HepG2 (cell line): Measurements from ENCODE around the gene SLC44A4. TPM values are rescaled to one million over a fixed set of nuclear protein-coding genes. Genes with fewer than 3 reads are reported as not detected.

Source experiments
- ATAC-seq: fragments of 200-7000 bp; cut with Tn5 transposase; 3 replicates; pipeline ENCODE4 v1.9.1; 2020; ENCODE audit warnings: mild to moderate bottlenecking, moderate library complexity
- BruUV-seq: library from RNA; stranded (reverse); fragments of 400-500 nt; replicated peaks from 2 replicates; lab custom pipeline; 2021; lab: Mats Ljungman, UMichigan
- CTCF ChIA-PET: fragments of 300-600 bp; formaldehyde crosslinking; extraction: SDS; loops from one replicate; lab custom pipeline; 2021; ENCODE audit warnings: low total read pairs, inconsistent platforms, low intra/inter-chr PET ratio; lab: Yijun Ruan, JAX
- POLR2A ChIA-PET: fragments of 350-600 bp; sonication (Branson Sonifier 250); formaldehyde crosslinking; loops from one replicate; lab custom pipeline; 2020; ENCODE audit warnings: antibody characterized with exemption, inconsistent platforms; lab: Yijun Ruan, JAX
- DNase-seq: peaks from one replicate; pipeline ENCODE4 v3.0.0-alpha.2; 2015; ENCODE audit warnings: low spot score
- FAIRE-seq: peaks from 3 replicates; lab custom pipeline; 2011; peaks lifted over from hg19 to GRCh38; lab: Jason Lieb, UNC
- H2AFZ ChIP-seq: one replicate; pipeline ENCODE4 v1.6.1; 2011; ENCODE audit warnings: low read length, inconsistent platforms
- H3K27ac ChIP-seq: fragments of 300-600 bp; 3 replicates; pipeline ENCODE4 v1.8.0; 2011; ENCODE audit warnings: mixed run types, mild to moderate bottlenecking, mixed read lengths, low read length, inconsistent platforms; ENCODE audit not compliant: insufficient read depth; ENCODE audit errors: extremely low read length
- H3K27me3 ChIP-seq, 2 experiments: fragments of 200-600 bp in 1 of 2; 2 replicates in 1 of 2; 3 replicates in 1 of 2; pipeline versions ENCODE4 v1.6.0 to v1.8.0; 2011; ENCODE audit warnings: low read length in 2 of 2, mild to moderate bottlenecking in 2 of 2, moderate library complexity in 2 of 2, inconsistent platforms in 1 of 2; ENCODE audit not compliant: insufficient read depth in 2 of 2, control insufficient read depth in 1 of 2
- H3K36me3 ChIP-seq, 2 experiments: fragments of 200-600 bp in 1 of 2; replicated peaks in 1 of 2; 2 replicates in 1 of 2; 3 replicates in 1 of 2; pipeline versions ENCODE4 v1.5.1 to v1.8.0; 2011; ENCODE audit warnings: low read length in 2 of 2, inconsistent platforms in 1 of 2; ENCODE audit not compliant: insufficient read depth in 2 of 2, control insufficient read depth in 1 of 2
- H3K4me1 ChIP-seq: 2 replicates; pipeline ENCODE4 v1.5.1; 2012; ENCODE audit warnings: low read length, inconsistent platforms; ENCODE audit not compliant: insufficient read depth
- H3K4me2 ChIP-seq: 2 replicates; pipeline ENCODE4 v1.6.0; 2011; ENCODE audit warnings: low read depth, low read length, inconsistent platforms
- H3K4me3 ChIP-seq, 3 experiments: fragments of 200-600 bp in 1 of 3; sonication (generic), shearing (Covaris generic) in 1 of 3; replicated peaks in 1 of 3; 2 replicates each; pipeline ENCODE4 v1.5.1; 2011 to 2016; ENCODE audit warnings: low read length in 3 of 3, inconsistent platforms in 2 of 3, low read depth in 2 of 3, mild to moderate bottlenecking in 2 of 3, control low read depth in 1 of 3, mixed read lengths in 1 of 3; ENCODE audit not compliant: insufficient read depth in 1 of 3
- H3K79me2 ChIP-seq: one replicate; pipeline ENCODE4 v1.6.1; 2011; ENCODE audit warnings: low read length, inconsistent platforms; ENCODE audit not compliant: insufficient read depth
- H3K9ac ChIP-seq: 2 replicates; pipeline ENCODE4 v1.6.0; 2011; ENCODE audit warnings: mild to moderate bottlenecking, low read depth, low read length, inconsistent platforms; ENCODE audit not compliant: insufficient read depth
- H3K9me3 ChIP-seq: 2 replicates; pipeline ENCODE4 v1.5.1; 2012; ENCODE audit warnings: mild to moderate bottlenecking, low read length
- H4K20me1 ChIP-seq: 2 replicates; pipeline ENCODE4 v1.6.0; 2011; ENCODE audit warnings: inconsistent platforms, mild to moderate bottlenecking, low read length, moderate library complexity; ENCODE audit not compliant: insufficient read depth
- ARHGAP35 ChIP-seq: sonication (generic); formaldehyde crosslinking; IDR thresholded peaks from 2 replicates; pipeline ENCODE4 v1.9.0; 2022; ENCODE audit warnings: mild to moderate bottlenecking, inconsistent platforms, moderate library complexity, missing genetic modification reagents, borderline replicate concordance
- RBFOX2 ChIP-seq: fragments of 200-400 bp; formaldehyde crosslinking; IDR thresholded peaks from 2 replicates; pipeline ENCODE4 v1.6.1; 2017; ENCODE audit warnings: low read depth, mild to moderate bottlenecking, low read length
- REST ChIP-seq, 2 experiments: IDR thresholded peaks; 2 replicates each; pipeline ENCODE4 v1.6.1; 2011 to 2012; ENCODE audit warnings: low read length in 2 of 2, borderline replicate concordance in 1 of 2, low read depth in 1 of 2, mild to moderate bottlenecking in 1 of 2, moderate library complexity in 1 of 2
- ZNF180 ChIP-seq: sonication (generic); formaldehyde crosslinking; IDR thresholded peaks from 2 replicates; pipeline ENCODE4 v1.4.0; 2020; ENCODE audit warnings: low read depth, missing genetic modification reagents, borderline replicate concordance
- ZNF484 ChIP-seq: sonication (generic); formaldehyde crosslinking; IDR thresholded peaks from 2 replicates; pipeline ENCODE4 v1.5.1; 2020; ENCODE audit warnings: mild to moderate bottlenecking, low read depth, missing genetic modification reagents, borderline replicate concordance
- WGBS: methylation state at CpG from one replicate; pipeline ENCODE4 v1.1.6; 2017; ENCODE audit warnings: low lambda C conversion rate; 5-methylcytosine and 5-hydroxymethylcytosine counted together
- in situ Hi-C: cut with HindIII; loops from 2 replicates; pipeline ENCODE4 v1.10.0; 2017; ENCODE audit warnings: low pct_unique_long_range_greater_than_20kb; ENCODE audit not compliant: extremely low pct_ligation_motif_present
- intact Hi-C: fragments of 100-400 bp; cut with micrococcal nuclease; formaldehyde crosslinking; loops from one replicate; pipeline ENCODE4 v1.10.0; 2022; ENCODE audit not compliant: unreplicated experiment
- polyA plus RNA-seq, 8 experiments: library from polyadenylated mRNA; depleted of rRNA in 3 of 8; stranded (reverse) in 7 of 8; unstranded in 1 of 8; fragments of >200 nt; fragmentation: Illumina TruSeq in 4 of 8; extraction: Trizol in 4 of 8; gene quantifications; 2 replicates each; pipeline versions ENCODE4 v1.2.1 to v1.2.3, GENCODE V29; 2011 to 2016; ENCODE audit warnings: low read depth in 4 of 8, missing spikeins in 1 of 8, mixed read lengths in 1 of 8; ENCODE audit not compliant: insufficient read depth in 1 of 8
- total RNA-seq, 5 experiments: library from RNA; depleted of rRNA; stranded (reverse); fragments of >200 nt; fragmentation: Illumina TruSeq; extraction: Trizol; gene quantifications; 2 replicates each; pipeline ENCODE4 v1.2.3, GENCODE V29; 2016; ENCODE audit warnings: low read depth in 1 of 5

Gene SLC44A4
- total and polyA plus RNA-seq, 2 of the 13 experiments (the other 11 are each of a cell fraction or from before 2014, with no cell fraction given): 3.5 to 5.9 TPM

GRCh38 chr6:31892821-31893220 lies 14.0 kb upstream of the SLC44A4 start:
- no peak overlapping the region for H3K27ac ChIP-seq
- WGBS: 98% methylated on average over 6 of the region's 6 CpGs

GRCh38 chr6:31889331-31889972 lies 10.7 kb upstream of the SLC44A4 start:
- ATAC-seq (no peak), FAIRE-seq (no peak), DNase-seq (no peak)
- no peaks in the 10 kb centered on the region for H4K20me1 ChIP-seq
- ChIA-PET CTCF (interaction anchor here (1.1 to 1.7 kb wide), 3 partner anchors 48 to 116 kb away, joined by 3 to 6 read pairs (median 3); no protein-coding TSS in a partner anchor), POLR2A (interaction anchor here (1.3 to 2.1 kb wide), 3 partner anchors 27 to 62 kb away, joined by 4 to 5 read pairs (median 4); partner anchors contain the start of genes HSPA1B and NEU1)
- H3K36me3 ChIP-seq: peaks cover 54 to 86% of the 10 kb centered on the region in 2 experiments
- no peak overlapping the region for H3K9ac ChIP-seq
- no peak overlapping the region for H3K27ac ChIP-seq
- no peaks in the 10 kb centered on the region for H3K9me3 ChIP-seq
- in situ Hi-C loops: no loop called here
- 98% methylated on average over 3 of the region's 3 CpGs for WGBS
- no peaks in the 10 kb centered on the region for H3K27me3 ChIP-seq
- H3K4me1 ChIP-seq: no peaks in the 10 kb centered on the region
- BruUV-seq: no TSS peak
- no peak overlapping the region for H3K4me3 ChIP-seq
- intact Hi-C loops: no loop called here
- 0 out of 2 replicates have a peak, but pooled peaks have one; percentile 9 for TF ChIP-seq RBFOX2
- TF ChIP-seq REST (IDR thresholded peaks at IDR 0.05; ENCODE audit: borderline replicate concordance in 1 of 2, low read depth in 1 of 2, low read length in 2 of 2): no peak
- no peaks in the 10 kb centered on the region for H3K79me2 ChIP-seq
- no peak overlapping the region for H3K4me2 ChIP-seq
- H2AFZ ChIP-seq: no peak overlapping the region

More at GRCh38 chr6:31892821-31893220, 14.0 kb upstream of the SLC44A4 start:
- ChIA-PET POLR2A (no interaction called here), CTCF (no interaction called here)
- intact Hi-C loops: no loop called here
- Histone ChIP-seq H4K20me1 (no peaks in the 10 kb centered on the region), H3K4me3 (no peak overlapping the region), H3K79me2 (peaks cover 12% of the 10 kb centered on the region), H3K4me2 (no peak overlapping the region), H3K27me3 (peaks cover 0 to 2% of the 10 kb centered on the region in 2 experiments; a peak in 1 of 5 replicates), H3K9me3 (no peaks in the 10 kb centered on the region), H2AFZ (no peak overlapping the region), H3K36me3 (peaks cover 41 to 62% of the 10 kb centered on the region in 2 experiments), H3K4me1 (peaks cover 15% of the 10 kb centered on the region), H3K9ac (no peak overlapping the region)
- in situ Hi-C loops: no loop called here
- DNase-seq: no peak
- no peak for FAIRE-seq
- no peak for ATAC-seq
- BruUV-seq: no TSS peak
- TF ChIP-seq ZNF484 (no peak), ZNF180 (no peak), ARHGAP35 (CRISPR knock-in tag) (no peak)
